GM12875 (cell line): ENCODE data around the gene ATP8A2.
A peak's percentile ranks its signal among the peaks of the same experiment; 100 is the strongest.

ENCODE experiments used
- H3K4me3 ChIP-seq: one replicate; pipeline ENCODE4 v1.5.1; 2011; ENCODE audit warnings: low read depth, low read length, control low read depth
- CTCF ChIP-seq: IDR thresholded peaks from 2 replicates; pipeline ENCODE4 v1.5.1; 2011; ENCODE audit warnings: low read depth, mild to moderate bottlenecking, control low read depth, inconsistent platforms, low read length, moderate library complexity, borderline replicate concordance; ENCODE audit not compliant: insufficient read depth

ATP8A2 gene

GRCh38 chr13:25401958-25402357 lies 30.2 kb downstream of the ATP8A2 start:
- TF ChIP-seq CTCF = no peak
- no peak overlapping the region for H3K4me3 ChIP-seq

- H3K4me3 ChIP-seq = no peak overlapping the region
- peak; percentile 33; the same call in 1 of the 2 replicates for TF ChIP-seq CTCF
These were observed 34.6 kb downstream of the ATP8A2 start for GRCh38 chr13:25406377-25406776.

- no peak overlapping the region for H3K4me3 ChIP-seq
- TF ChIP-seq CTCF = no peak
These were observed 38.2 kb downstream of the ATP8A2 start for GRCh38 chr13:25409938-25410337.

- no peak overlapping the region for H3K4me3 ChIP-seq
- TF ChIP-seq CTCF = no peak
These were observed 43.5 kb downstream of the ATP8A2 start for GRCh38 chr13:25415241-25415640.

GRCh38 chr13:25417535-25417934 lies 45.8 kb downstream of the ATP8A2 start:
- no peak overlapping the region for H3K4me3 ChIP-seq

GRCh38 chr13:25420161-25420560 lies 48.4 kb downstream of the ATP8A2 start:
- H3K4me3 ChIP-seq = no peak overlapping the region

More at GRCh38 chr13:25417535-25417934, 45.8 kb downstream of the ATP8A2 start:
- no peak for TF ChIP-seq CTCF

More at GRCh38 chr13:25420161-25420560, 48.4 kb downstream of the ATP8A2 start:
- TF ChIP-seq CTCF = no peak
